ENCODE results near the gene RPL10A. TPM values are rescaled to one million over a fixed set of nuclear protein-coding genes. Genes with fewer than 3 reads are reported as not detected.

Gene RPL10A
- polyA plus RNA-seq, 2 of the 4 experiments (the other 2 are of a cell fraction): 1,150 to 1,645 TPM

- TF ChIP-seq KDM5A (IDR thresholded peaks at IDR 0.05) (no peak), TP53 (CRISPR knock-in tag; IDR thresholded peaks at IDR 0.05) (no peak)
Observed at GRCh38 chr6:35492258-35492973, 24.2 kb downstream of the RPL10A start (continued).

GRCh38 chr6:35492974-35493284 lies 24.7 kb downstream of the RPL10A start:
- no peak for ATAC-seq
- no peak for FAIRE-seq
- H3K4me1 ChIP-seq: peaks cover 15% of the 10 kb centered on the region
- ChIA-PET CTCF (no interaction called here), POLR2A (no interaction called here)
- no peak for DNase-seq (ENCODE audit: low read depth in 1 of 2, low spot score in 1 of 2)
- 94% methylated on average over 7 of the region's 7 CpGs for WGBS (ENCODE audit: missing lambda C conversion rate)
- no peak overlapping the region for H3K4me2 ChIP-seq
- no peak for TF ChIP-seq CEBPB (IDR thresholded peaks at IDR 0.05)
- no peak for TF ChIP-seq PBX3 (IDR thresholded peaks at IDR 0.05)
- no peak for TF ChIP-seq REST (IDR thresholded peaks at IDR 0.05)
- no peak for TF ChIP-seq HOXA7 (CRISPR knock-in tag; IDR thresholded peaks at IDR 0.05)
- no peak for TF ChIP-seq CHD4 (IDR thresholded peaks at IDR 0.05; ENCODE audit: borderline replicate concordance)
- TF ChIP-seq CBX2 (IDR thresholded peaks at IDR 0.05; ENCODE audit: borderline replicate concordance, low read depth): no peak
- no peak for TF ChIP-seq HDAC2 (IDR thresholded peaks at IDR 0.05)
- no peak for TF ChIP-seq PHF8 (IDR thresholded peaks at IDR 0.05; ENCODE audit: borderline replicate concordance, low read depth)
- TF ChIP-seq POLR2AphosphoS2 (conservative IDR thresholded peaks at IDR 0.05; ENCODE audit: low read length): no peak
- no peak for TF ChIP-seq EHF (CRISPR knock-in tag; IDR thresholded peaks at IDR 0.05)
- H3K27ac ChIP-seq: no peak overlapping the region
- H3K4me3 ChIP-seq: no peak overlapping the region
- no peaks in the 10 kb centered on the region for H3K9me3 ChIP-seq

- POLR2A ChIA-PET: no interaction called here
Observed at GRCh38 chr6:35493307-35493983, 25.2 kb downstream of the RPL10A start.

More at GRCh38 chr6:35493307-35493983, 25.2 kb downstream of the RPL10A start:
- Histone ChIP-seq H3K4me2 (no peak overlapping the region), H3K9me3 (no peaks in the 10 kb centered on the region), H3K27ac (no peak overlapping the region), H3K4me1 (peaks cover 12% of the 10 kb centered on the region), H3K4me3 (no peak overlapping the region)
- DNase-seq (ENCODE audit: low read depth in 1 of 2, low spot score in 1 of 2): no peak
- ATAC-seq: no peak
- WGBS (ENCODE audit: missing lambda C conversion rate): 92% methylated on average over 21 of the region's 28 CpGs
- TF ChIP-seq HOXA7 (CRISPR knock-in tag; IDR thresholded peaks at IDR 0.05) (no peak), ELK1 (IDR thresholded peaks at IDR 0.05; ENCODE audit: low read depth, low read length) (no peak), ZC3H11A (IDR thresholded peaks at IDR 0.05) (no peak), POLR2A (IDR thresholded peaks at IDR 0.05; ENCODE audit: low read length) (no peak), MYC (IDR thresholded peaks at IDR 0.05; ENCODE audit: borderline replicate concordance, low read length) (no peak), FOXS1 (CRISPR knock-in tag; IDR thresholded peaks at IDR 0.05) (no peak), CHD2 (IDR thresholded peaks at IDR 0.05; ENCODE audit: low read length, partially characterized antibody) (no peak), KDM1A (IDR thresholded peaks at IDR 0.05; ENCODE audit: low read depth) (no peak), MAFK (IDR thresholded peaks at IDR 0.05; ENCODE audit: partially characterized antibody) (no peak)
- FAIRE-seq: no peak
- CTCF ChIA-PET: no interaction called here

All from A549 (cell line).